GM12892 (cell line): Measurements from ENCODE around the gene GRID1.

Experiments used
- POLR2A ChIP-seq: IDR thresholded peaks from 2 replicates; pipeline ENCODE4 v1.6.1; 2011; ENCODE audit warnings: low read depth, low read length, control low read depth
- POLR2AphosphoS5 ChIP-seq: IDR thresholded peaks from 2 replicates; pipeline ENCODE4 v1.6.1; 2011; ENCODE audit warnings: low read depth, low read length, control low read depth
- TAF1 ChIP-seq: IDR thresholded peaks from 2 replicates; pipeline ENCODE4 v1.6.1; 2011; ENCODE audit warnings: low read depth, mild to moderate bottlenecking, control low read depth, low read length, borderline replicate concordance

GRCh38 chr10:86113983-86114382 is 252.6 kb downstream of the GRID1 start:
- TF ChIP-seq POLR2A: no peak
- no peak for TF ChIP-seq TAF1
- no peak for TF ChIP-seq POLR2AphosphoS5
